Activated naive CD4-positive, alpha-beta T cell treated with Interleukin-2 at 50 U/mL for 16 hours (primary cell): ENCODE data around the gene GOLGA6C.
"Not testable (repeated sequence)": the region's sequence is repeated elsewhere in the genome, so short reads cannot be mapped to it uniquely, and the experiment has no call there.

Experiments used
- DNase-seq: peaks from one replicate; pipeline ENCODE4 v3.0.0-alpha.2; 2020

GOLGA6C gene

DNA sequence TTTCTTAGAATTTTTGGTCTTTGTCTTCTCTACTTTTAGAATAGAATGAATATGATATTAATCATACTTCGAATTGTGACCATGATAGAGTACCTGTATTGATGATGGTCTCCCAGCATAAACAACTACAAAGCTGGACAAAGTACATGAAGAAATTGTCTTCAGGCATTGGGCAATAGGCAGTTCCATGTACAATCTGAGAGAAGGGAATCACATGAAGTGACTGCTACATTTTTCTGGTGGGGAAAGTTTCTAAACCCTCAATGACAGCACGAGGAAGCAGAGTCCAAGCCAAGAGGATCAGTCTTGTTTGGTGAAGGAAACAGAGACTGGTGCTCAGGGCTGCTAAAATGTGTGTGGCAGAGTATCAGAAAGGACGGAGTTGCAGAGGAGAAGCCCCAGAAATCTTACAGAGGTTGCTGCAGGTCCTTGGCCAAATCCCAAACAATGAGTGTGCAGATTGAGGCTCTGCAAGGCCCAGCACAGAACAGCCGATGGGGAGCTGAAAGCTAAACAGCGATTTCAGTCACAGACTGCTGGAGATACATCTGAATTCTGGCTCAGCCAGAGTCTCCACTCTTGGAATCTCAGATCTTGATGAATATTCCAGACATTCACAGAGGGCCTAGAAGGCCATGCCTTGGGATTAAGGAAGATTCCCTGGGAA, 61.2 kb downstream of the GOLGA6C start:
- not testable (repeated sequence) for DNase-seq
